Endothelial cell of umbilical vein (primary cell): ENCODE measurements around the gene MRTFA. TPM values are rescaled to one million over a fixed set of nuclear protein-coding genes. Genes with fewer than 3 reads are reported as not detected.

Experiments used
- BruUV-seq: library from RNA; stranded (reverse); fragments of 400-500 nt; replicated peaks from 2 replicates; lab custom pipeline; 2021; lab: Mats Ljungman, UMichigan
- CTCF ChIA-PET: fragments of 300-600, 350-600 bp; sonication (Branson Sonifier 250); formaldehyde crosslinking; loops from one replicate; lab custom pipeline; 2021; ENCODE audit warnings: antibody characterized with exemption, inconsistent platforms; lab: Charles Lee
- POLR2A ChIA-PET: fragments of 300-600, 350-600 bp; sonication (Branson Sonifier 250); formaldehyde crosslinking; loops from one replicate; lab custom pipeline; 2021; ENCODE audit warnings: antibody characterized with exemption, inconsistent platforms; lab: Charles Lee
- DNase-seq: peaks from one replicate; pipeline ENCODE4 v3.0.0-alpha.2; 2011; ENCODE audit warnings: low read depth, low spot score
- FAIRE-seq: peaks from 2 replicates; lab custom pipeline; 2011; peaks lifted over from hg19 to GRCh38; lab: Jason Lieb, UNC
- H2AFZ ChIP-seq: 2 replicates; pipeline ENCODE4 v1.6.0; 2012; ENCODE audit warnings: low read depth, low read length, control low read depth, inconsistent platforms
- H3K27ac ChIP-seq: 2 replicates; pipeline ENCODE4 v1.5.1; 2011; ENCODE audit warnings: low read depth, mild to moderate bottlenecking, control low read depth, low read length, moderate library complexity; ENCODE audit not compliant: insufficient read depth
- H3K27me3 ChIP-seq, 2 experiments: 2 replicates each; pipeline versions ENCODE4 v1.6.0 to v1.6.1; 2011; ENCODE audit warnings: low read length in 2 of 2, mixed read lengths in 1 of 2; ENCODE audit not compliant: control insufficient read depth in 2 of 2, insufficient read depth in 2 of 2
- H3K36me3 ChIP-seq, 2 experiments: 2 replicates in 1 of 2; 3 replicates in 1 of 2; pipeline ENCODE4 v1.5.1; 2011; ENCODE audit warnings: low read length in 2 of 2, mild to moderate bottlenecking in 1 of 2, moderate library complexity in 1 of 2; ENCODE audit not compliant: control insufficient read depth in 2 of 2, insufficient read depth in 2 of 2; ENCODE audit errors: extremely low read depth in 1 of 2
- H3K4me1 ChIP-seq: 3 replicates; pipeline ENCODE4 v1.5.1; 2011; ENCODE audit warnings: mild to moderate bottlenecking, low read length; ENCODE audit not compliant: control insufficient read depth, insufficient read depth; ENCODE audit errors: extremely low read depth
- H3K4me2 ChIP-seq: 2 replicates; pipeline ENCODE4 v1.6.1; 2011; ENCODE audit warnings: low read length, control low read depth, mixed read lengths; ENCODE audit not compliant: insufficient read depth
- H3K4me3 ChIP-seq, 3 experiments: fragments of 200-600 bp in 1 of 3; sonication (generic), shearing (Covaris generic) in 1 of 3; replicated peaks in 1 of 3; 2 replicates each; pipeline ENCODE4 v1.5.1; 2011 to 2016; ENCODE audit warnings: control low read depth in 3 of 3, low read length in 3 of 3, mild to moderate bottlenecking in 2 of 3, inconsistent platforms in 1 of 3, low read depth in 1 of 3, moderate library complexity in 1 of 3; ENCODE audit not compliant: insufficient read depth in 1 of 3
- H3K79me2 ChIP-seq: 2 replicates; pipeline ENCODE4 v1.6.0; 2012; ENCODE audit warnings: low read length, inconsistent platforms; ENCODE audit not compliant: control insufficient read depth, insufficient read depth
- H3K9ac ChIP-seq: replicated peaks from 2 replicates; pipeline ENCODE3; 2011; ENCODE audit warnings: low read length, control low read depth; ENCODE audit not compliant: insufficient read depth; ENCODE audit errors: extremely low read depth
- H3K9me1 ChIP-seq: replicated peaks from 3 replicates; pipeline ENCODE4 v1.6.0; 2011; ENCODE audit warnings: mild to moderate bottlenecking, low read length; ENCODE audit not compliant: control insufficient read depth, insufficient read depth; ENCODE audit errors: extremely low read depth
- H3K9me3 ChIP-seq: replicated peaks from 2 replicates; pipeline ENCODE4 v1.5.1; 2012; ENCODE audit warnings: low read length, inconsistent platforms; ENCODE audit not compliant: control insufficient read depth, insufficient read depth
- H4K20me1 ChIP-seq: replicated peaks from 2 replicates; pipeline ENCODE3; 2011; ENCODE audit warnings: mild to moderate bottlenecking, low read length; ENCODE audit not compliant: control insufficient read depth, insufficient read depth; ENCODE audit errors: extremely low read depth
- EZH2 ChIP-seq: IDR thresholded peaks from 2 replicates; pipeline ENCODE4 v1.6.1; 2012; ENCODE audit warnings: borderline replicate concordance, low read depth, mild to moderate bottlenecking, moderate library complexity, low read length, inconsistent platforms; ENCODE audit not compliant: severe bottlenecking
- FOS ChIP-seq: IDR thresholded peaks from 2 replicates; pipeline ENCODE4 v1.6.1; 2011; ENCODE audit warnings: mild to moderate bottlenecking, low read length, moderate library complexity, borderline replicate concordance; ENCODE audit not compliant: insufficient read depth
- GATA2 ChIP-seq: IDR thresholded peaks from 2 replicates; pipeline ENCODE4 v1.7.0; 2011; ENCODE audit warnings: low read depth, mild to moderate bottlenecking, moderate library complexity, mixed read lengths, low read length; ENCODE audit not compliant: insufficient read length, insufficient read depth
- JUN ChIP-seq: IDR thresholded peaks from 2 replicates; pipeline ENCODE4 v1.6.1; 2011; ENCODE audit warnings: borderline replicate concordance, low read depth; ENCODE audit not compliant: insufficient read length, insufficient read depth
- MAX ChIP-seq: IDR thresholded peaks from 2 replicates; pipeline ENCODE4 v1.6.1; 2011; ENCODE audit not compliant: insufficient read depth, insufficient read length
- MYC ChIP-seq: IDR thresholded peaks from one replicate; pipeline ENCODE4 v1.6.1; 2011; ENCODE audit warnings: mild to moderate bottlenecking, low read depth, low read length
- POLR2A ChIP-seq: IDR thresholded peaks from 2 replicates; pipeline ENCODE4 v1.6.1; 2012; ENCODE audit warnings: low read depth, mild to moderate bottlenecking, control low read depth, low read length
- POLR2AphosphoS5 ChIP-seq: IDR thresholded peaks from 2 replicates; pipeline ENCODE4 v1.6.1; 2012; ENCODE audit warnings: low read depth, mild to moderate bottlenecking, control low read depth, low read length, moderate library complexity; ENCODE audit not compliant: insufficient read depth
- dilution Hi-C: fragments of 300-500 bp; cut with MboI; formaldehyde crosslinking; loops from one replicate; pipeline ENCODE4 v1.15.0; 2019; ENCODE audit warnings: low sequenced_read_pairs; ENCODE audit not compliant: extremely low pct_ligation_motif_present
- intact Hi-C: fragments of 100-400 bp; cut with micrococcal nuclease; formaldehyde crosslinking; loops from one replicate; pipeline ENCODE4 v1.10.0; 2022
- polyA plus RNA-seq, 4 experiments: library from polyadenylated mRNA; depleted of rRNA in 3 of 4; stranded (reverse) in 3 of 4; unstranded in 1 of 4; fragments of >200 nt; gene quantifications; 2 replicates each; pipeline versions ENCODE4 v1.2.1 to v1.2.3, GENCODE V29; 2011 to 2012; ENCODE audit warnings: missing spikeins in 1 of 4
- total RNA-seq: library from RNA; stranded (reverse); gene quantifications from 2 replicates; pipeline ENCODE4 v1.2.3, GENCODE V29; 2021
- TF ChIP-seq, protein P1 (sequence below), 2 donors: IDR thresholded peaks; 1 replicate in 1 of 2; 2 replicates in 1 of 2; pipeline ENCODE4 v1.5.1; 2011; ENCODE audit warnings: low read length in 2 of 2, mild to moderate bottlenecking in 2 of 2, moderate library complexity in 2 of 2, control low read depth in 1 of 2, inconsistent platforms in 1 of 2, low read depth in 1 of 2; ENCODE audit not compliant: insufficient read depth in 1 of 2; ENCODE audit errors: extremely low read depth in 1 of 2

The MRTFA gene
- total and polyA plus RNA-seq, 2 donors (not counting 3 experiments of a cell fraction or from before 2014, with no cell fraction given) = 13.6 to 44.1 TPM

GRCh38 chr22:40432157-40432556 is 204.4 kb downstream of the MRTFA start:
- Histone ChIP-seq H3K9me3 (no peaks in the 10 kb centered on the region), H3K4me1 (peaks cover 2% of the 10 kb centered on the region), H3K36me3 (peaks cover 0 to 17% of the 10 kb centered on the region in 2 experiments), H3K79me2 (peaks cover 6% of the 10 kb centered on the region), H3K9me1 (no peaks in the 10 kb centered on the region), H3K9ac (no peak overlapping the region), H3K27me3 (no peaks in the 10 kb centered on the region), H4K20me1 (no peaks in the 10 kb centered on the region), H2AFZ (no peak overlapping the region), H3K4me2 (no peak overlapping the region), H3K27ac (no peak overlapping the region), H3K4me3 (no peak overlapping the region)
- BruUV-seq = no TSS peak
- POLR2A ChIA-PET = no interaction called here
- CTCF ChIA-PET = interaction anchor here (1.4 to 2.2 kb wide), 2 partner anchors 93 to 215 kb away, joined by 5 to 7 read pairs; no protein-coding TSS in a partner anchor
- intact Hi-C loops (no loop called here), dilution Hi-C loops (no loop called here)
- FAIRE-seq (no peak), DNase-seq (no peak)
- no peak for TF ChIP-seq MYC

DNA sequence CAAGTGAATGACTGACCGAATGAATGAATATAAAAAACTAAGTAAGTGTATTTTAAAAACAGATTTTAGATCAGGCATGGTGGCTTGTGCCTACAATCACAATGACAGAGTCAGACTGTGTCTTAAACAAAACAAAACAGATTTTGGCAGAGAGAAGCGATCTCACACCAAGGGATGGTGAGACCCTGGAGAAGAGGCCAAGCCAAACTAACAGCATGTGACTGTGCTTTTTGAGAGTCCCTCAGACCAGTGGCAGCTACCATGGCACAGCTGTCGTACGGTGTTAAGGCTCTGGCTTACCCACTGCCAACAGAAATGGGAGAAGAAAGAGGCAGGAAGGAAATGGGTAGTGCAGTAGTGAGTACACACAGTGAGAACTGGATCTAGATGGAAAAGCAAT is 205.5 kb downstream of the MRTFA start:
- TF ChIP-seq POLR2A (no peak), MAX (no peak), FOS (no peak), EZH2 (no peak), GATA2 (no peak), POLR2AphosphoS5 (no peak), JUN (no peak), MYC (no peak)
- TF ChIP-seq, protein P1, sequence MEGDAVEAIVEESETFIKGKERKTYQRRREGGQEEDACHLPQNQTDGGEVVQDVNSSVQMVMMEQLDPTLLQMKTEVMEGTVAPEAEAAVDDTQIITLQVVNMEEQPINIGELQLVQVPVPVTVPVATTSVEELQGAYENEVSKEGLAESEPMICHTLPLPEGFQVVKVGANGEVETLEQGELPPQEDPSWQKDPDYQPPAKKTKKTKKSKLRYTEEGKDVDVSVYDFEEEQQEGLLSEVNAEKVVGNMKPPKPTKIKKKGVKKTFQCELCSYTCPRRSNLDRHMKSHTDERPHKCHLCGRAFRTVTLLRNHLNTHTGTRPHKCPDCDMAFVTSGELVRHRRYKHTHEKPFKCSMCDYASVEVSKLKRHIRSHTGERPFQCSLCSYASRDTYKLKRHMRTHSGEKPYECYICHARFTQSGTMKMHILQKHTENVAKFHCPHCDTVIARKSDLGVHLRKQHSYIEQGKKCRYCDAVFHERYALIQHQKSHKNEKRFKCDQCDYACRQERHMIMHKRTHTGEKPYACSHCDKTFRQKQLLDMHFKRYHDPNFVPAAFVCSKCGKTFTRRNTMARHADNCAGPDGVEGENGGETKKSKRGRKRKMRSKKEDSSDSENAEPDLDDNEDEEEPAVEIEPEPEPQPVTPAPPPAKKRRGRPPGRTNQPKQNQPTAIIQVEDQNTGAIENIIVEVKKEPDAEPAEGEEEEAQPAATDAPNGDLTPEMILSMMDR (IDR thresholded peaks at IDR 0.05; ENCODE audit: extremely low read depth in 1 of 2, insufficient read depth in 1 of 2, low read depth in 1 of 2, low read length in 2 of 2) = no peak
- Histone ChIP-seq H2AFZ (no peak overlapping the region), H3K4me3 (no peak overlapping the region), H3K27ac (no peak overlapping the region), H3K9me1 (no peaks in the 10 kb centered on the region), H3K9ac (no peak overlapping the region), H3K27me3 (no peaks in the 10 kb centered on the region), H3K4me1 (no peaks in the 10 kb centered on the region), H3K9me3 (no peaks in the 10 kb centered on the region), H3K79me2 (peaks cover under 1% of the 10 kb centered on the region), H4K20me1 (no peaks in the 10 kb centered on the region), H3K36me3 (peaks cover 0 to 22% of the 10 kb centered on the region in 2 experiments), H3K4me2 (no peak overlapping the region)
- intact Hi-C loops (no loop called here), dilution Hi-C loops (no loop called here)
- POLR2A ChIA-PET = no interaction called here
- FAIRE-seq (no peak), DNase-seq (no peak)
- CTCF ChIA-PET = no interaction called here
- BruUV-seq = no TSS peak
